Calu3 (cell line): ENCODE measurements around the gene RAP1GAP2. TPM values are rescaled to one million over a fixed set of nuclear protein-coding genes. Genes with fewer than 3 reads are reported as not detected.

Experiments used
- BruUV-seq: library from RNA; stranded (reverse); fragments of 400-500 nt; replicated peaks from 2 replicates; lab custom pipeline; 2021; lab: Mats Ljungman, UMichigan
- CTCF ChIA-PET: fragments of 300-600 bp; sonication (Branson Sonifier 250); formaldehyde crosslinking; loops from one replicate; lab custom pipeline; 2022; ENCODE audit warnings: antibody characterized with exemption; lab: Charles Lee
- DNase-seq: peaks from one replicate; pipeline ENCODE4 v3.0.0; 2022
- H3K27ac Mint-ChIP-seq: one replicate; pipeline ENCODE4 v1.8.0; 2022; ENCODE audit warnings: mixed read lengths; ENCODE audit not compliant: unreplicated experiment
- H3K27me3 Mint-ChIP-seq: one replicate; pipeline ENCODE4 v1.8.0; 2022; ENCODE audit warnings: mixed read lengths; ENCODE audit not compliant: unreplicated experiment
- H3K36me3 Mint-ChIP-seq: one replicate; pipeline ENCODE4 v1.8.0; 2022; ENCODE audit warnings: mild to moderate bottlenecking, moderate library complexity, mixed read lengths; ENCODE audit not compliant: insufficient read depth, unreplicated experiment
- H3K4me1 Mint-ChIP-seq: one replicate; pipeline ENCODE4 v1.8.0; 2022; ENCODE audit warnings: mild to moderate bottlenecking, low read depth, mixed read lengths; ENCODE audit not compliant: unreplicated experiment
- H3K4me3 Mint-ChIP-seq: one replicate; pipeline ENCODE4 v1.8.0; 2022; ENCODE audit warnings: mild to moderate bottlenecking, low read depth, moderate library complexity, mixed read lengths; ENCODE audit not compliant: unreplicated experiment
- H3K9me3 Mint-ChIP-seq: one replicate; pipeline ENCODE4 v1.8.0; 2022; ENCODE audit warnings: low read depth, mixed read lengths; ENCODE audit not compliant: unreplicated experiment
- CTCF ChIP-seq: fragments of 200-600 bp; IDR thresholded peaks from one replicate; pipeline ENCODE4 v1.8.0; 2022; ENCODE audit warnings: antibody characterized with exemption; ENCODE audit not compliant: unreplicated experiment
- intact Hi-C: fragments of 100-400 bp; cut with micrococcal nuclease; formaldehyde crosslinking; loops from one replicate; pipeline ENCODE4 v1.10.0; 2022; ENCODE audit not compliant: unreplicated experiment
- total RNA-seq: library from RNA; stranded (reverse); gene quantifications from 2 replicates; pipeline ENCODE4 v1.2.3, GENCODE V29; 2022

The RAP1GAP2 gene
- total RNA-seq, 1 experiment from 2014 or later = 38.4 TPM

- Mint-ChIP-seq H3K4me1 (no peaks in the 10 kb centered on the region), H3K4me3 (peak overlapping the region; percentile 82), H3K36me3 (peaks cover 11% of the 10 kb centered on the region), H3K27ac (no peak overlapping the region), H3K9me3 (no peaks in the 10 kb centered on the region), H3K27me3 (no peaks in the 10 kb centered on the region)
- intact Hi-C loops = no loop called here
- peak; percentile 47 for DNase-seq
- BruUV-seq = no TSS peak
- CTCF ChIA-PET = interaction anchor here (0.5 to 0.7 kb wide), 2 partner anchors 28 to 127 kb away, joined by 3 to 11 read pairs; no protein-coding TSS in a partner anchor
- TF ChIP-seq CTCF = no peak
Observed at GRCh38 chr17:2854143-2855055, 58.2 kb downstream of the RAP1GAP2 start.

GRCh38 chr17:2855063-2855600 lies 58.9 kb downstream of the RAP1GAP2 start:
- Mint-ChIP-seq H3K4me3 (peak overlapping the region; percentile 82), H3K36me3 (peaks cover 11% of the 10 kb centered on the region), H3K27me3 (no peaks in the 10 kb centered on the region), H3K27ac (no peak overlapping the region), H3K9me3 (no peaks in the 10 kb centered on the region), H3K4me1 (no peaks in the 10 kb centered on the region)
- no peak for TF ChIP-seq CTCF
- CTCF ChIA-PET = interaction anchor here (0.5 to 0.7 kb wide), 2 partner anchors 27 to 126 kb away, joined by 3 to 11 read pairs; no protein-coding TSS in a partner anchor
- DNase-seq = no peak
- intact Hi-C loops = no loop called here
- no TSS peak for BruUV-seq

- no peak for TF ChIP-seq CTCF
- CTCF ChIA-PET = no interaction called here
- H3K27ac Mint-ChIP-seq = no peak overlapping the region
- DNase-seq = no peak
- H3K9me3 Mint-ChIP-seq = no peaks in the 10 kb centered on the region
- H3K27me3 Mint-ChIP-seq = no peaks in the 10 kb centered on the region
- H3K4me3 Mint-ChIP-seq = no peak overlapping the region
- peaks cover 11% of the 10 kb centered on the region for H3K36me3 Mint-ChIP-seq
- H3K4me1 Mint-ChIP-seq = no peaks in the 10 kb centered on the region
- no TSS peak for BruUV-seq
- intact Hi-C loops = no loop called here
Observed at GRCh38 chr17:2856727-2857126, 60.5 kb downstream of the RAP1GAP2 start.

- H3K4me3 Mint-ChIP-seq = no peak overlapping the region
- H3K27me3 Mint-ChIP-seq = no peaks in the 10 kb centered on the region
- H3K9me3 Mint-ChIP-seq = no peaks in the 10 kb centered on the region
- no peak overlapping the region for H3K27ac Mint-ChIP-seq
- intact Hi-C loops = no loop called here
- H3K36me3 Mint-ChIP-seq = no peaks in the 10 kb centered on the region
- TF ChIP-seq CTCF = no peak
- no peaks in the 10 kb centered on the region for H3K4me1 Mint-ChIP-seq
- no peak for DNase-seq
- CTCF ChIA-PET = no interaction called here
- no TSS peak for BruUV-seq
Observed at GRCh38 chr17:2860045-2860444, 63.8 kb downstream of the RAP1GAP2 start.
